GM23338 (cell line): ENCODE results near the gene HPGD. TPM values are rescaled to one million over a fixed set of nuclear protein-coding genes. Genes with fewer than 3 reads are reported as not detected.

Experiments
- ATAC-seq: fragments of 200-7000 bp; cut with Tn5 transposase; 3 replicates; pipeline ENCODE4 v1.9.1; 2020
- DNase-seq: peaks from one replicate; pipeline ENCODE4 v3.0.0-alpha.2; 2015; ENCODE audit warnings: low spot score
- H2AFZ ChIP-seq: fragments of 200-600 bp; sonication (generic); 2 replicates; pipeline ENCODE4 v1.8.0; 2016; ENCODE audit warnings: antibody characterized with exemption, mild to moderate bottlenecking, moderate library complexity
- H3F3A ChIP-seq: fragments of 200-600 bp; sonication (generic); replicated peaks from 2 replicates; pipeline ENCODE4 v1.8.0; 2017; ENCODE audit warnings: antibody characterized with exemption, mixed run types, low read depth
- H3K27ac ChIP-seq: fragments of 200-600 bp; sonication (generic); 2 replicates; pipeline ENCODE4 v1.6.1; 2016; ENCODE audit warnings: low read depth
- H3K27me3 ChIP-seq: fragments of 200-600 bp; sonication (generic); 2 replicates; pipeline ENCODE4 v1.8.0; 2016; ENCODE audit warnings: mild to moderate bottlenecking, mixed run types, moderate library complexity; ENCODE audit not compliant: insufficient read depth
- H3K36me3 ChIP-seq: fragments of 200-600 bp; sonication (generic); 2 replicates; pipeline ENCODE4 v1.8.0; 2016; ENCODE audit warnings: mild to moderate bottlenecking; ENCODE audit not compliant: insufficient read depth
- H3K4me1 ChIP-seq: fragments of 200-600 bp; sonication (generic); 2 replicates; pipeline ENCODE4 v1.8.0; 2016; ENCODE audit warnings: mild to moderate bottlenecking, moderate library complexity; ENCODE audit not compliant: insufficient read depth
- H3K4me2 ChIP-seq: fragments of 200-600 bp; sonication (generic); 2 replicates; pipeline ENCODE4 v1.7.1; 2017; ENCODE audit warnings: mixed run types
- H3K4me3 ChIP-seq: fragments of 200-600 bp; sonication (generic); 2 replicates; pipeline ENCODE4 v1.6.1; 2016; ENCODE audit warnings: mixed run types
- H3K79me2 ChIP-seq: fragments of 200-600 bp; sonication (generic); replicated peaks from 2 replicates; pipeline ENCODE4 v1.8.0; 2017; ENCODE audit warnings: mild to moderate bottlenecking; ENCODE audit not compliant: insufficient read depth
- H3K9me2 ChIP-seq: fragments of 200-600 bp; sonication (generic); 2 replicates; pipeline ENCODE4 v1.8.0; 2017; ENCODE audit not compliant: insufficient read depth
- H4K20me1 ChIP-seq: fragments of 200-600 bp; sonication (generic); replicated peaks from 2 replicates; pipeline ENCODE4 v1.8.0; 2017; ENCODE audit warnings: mild to moderate bottlenecking; ENCODE audit not compliant: insufficient read depth
- H3K27ac Mint-ChIP-seq: 2 replicates; pipeline ENCODE4 v1.8.0; 2020; ENCODE audit warnings: inconsistent platforms, mild to moderate bottlenecking, moderate library complexity, mixed read lengths
- H3K27me3 Mint-ChIP-seq: 3 replicates; pipeline ENCODE4 v1.8.0; 2022; ENCODE audit warnings: low read depth, mild to moderate bottlenecking, moderate library complexity, mixed read lengths, inconsistent platforms; ENCODE audit not compliant: insufficient read depth, poor library complexity
- H3K36me3 Mint-ChIP-seq: 3 replicates; pipeline ENCODE4 v1.8.0; 2021; ENCODE audit warnings: low read depth, mild to moderate bottlenecking, inconsistent platforms, moderate library complexity, mixed read lengths
- H3K4me1 Mint-ChIP-seq: 3 replicates; pipeline ENCODE4 v1.8.0; 2020; ENCODE audit warnings: mild to moderate bottlenecking, inconsistent platforms, mixed read lengths
- H3K4me3 Mint-ChIP-seq: 3 replicates; pipeline ENCODE4 v1.8.0; 2021; ENCODE audit warnings: moderate library complexity, mild to moderate bottlenecking, inconsistent platforms, mixed read lengths
- H3K9me3 Mint-ChIP-seq: 3 replicates; pipeline ENCODE4 v1.8.0; 2020; ENCODE audit warnings: moderate library complexity, mild to moderate bottlenecking, inconsistent platforms, mixed read lengths
- CREB1 ChIP-seq: fragments of 250-450 bp; sonication (Bioruptor Pico); IDR thresholded peaks from 2 replicates; pipeline ENCODE4 v1.5.0; 2020; ENCODE audit warnings: low read depth, mild to moderate bottlenecking, moderate library complexity
- CTCF ChIP-seq, 2 experiments: fragments of 200-600 bp in 1 of 2; sonication (generic) in 1 of 2; conservative IDR thresholded peaks; 2 replicates each; pipeline versions ENCODE4 v1.5.1 to v1.6.1; 2016 to 2017; ENCODE audit warnings: antibody characterized with exemption in 2 of 2, low read depth in 2 of 2, mild to moderate bottlenecking in 2 of 2, moderate library complexity in 1 of 2
- EZH2 ChIP-seq: fragments of 200-600 bp; sonication (generic); IDR thresholded peaks from one replicate; pipeline ENCODE4 v1.8.0; 2017; ENCODE audit warnings: antibody characterized with exemption, mild to moderate bottlenecking, low read depth; ENCODE audit not compliant: unreplicated experiment
- POLR2AphosphoS5 ChIP-seq: IDR thresholded peaks from 2 replicates; pipeline ENCODE4 v1.6.1; 2016; ENCODE audit warnings: antibody characterized with exemption, low read depth
- REST ChIP-seq: IDR thresholded peaks from one replicate; pipeline ENCODE4 v1.6.1; 2018; ENCODE audit warnings: antibody characterized with exemption; ENCODE audit not compliant: unreplicated experiment
- STAT1 ChIP-seq: IDR thresholded peaks from one replicate; pipeline ENCODE4 v1.6.1; 2016; ENCODE audit warnings: antibody characterized with exemption; ENCODE audit not compliant: unreplicated experiment
- ZNF114 ChIP-seq: fragments of 250-450 bp; sonication (Bioruptor Pico); IDR thresholded peaks from 2 replicates; pipeline ENCODE4 v1.5.0; 2020; ENCODE audit warnings: mild to moderate bottlenecking, moderate library complexity
- ZNF331 ChIP-seq: fragments of 250-450 bp; sonication (Bioruptor Pico); IDR thresholded peaks from 2 replicates; pipeline ENCODE4 v1.5.0; 2020; ENCODE audit warnings: low read depth, mild to moderate bottlenecking, moderate library complexity
- ZNF462 ChIP-seq: fragments of 250-450 bp; sonication (Bioruptor Pico); IDR thresholded peaks from 2 replicates; pipeline ENCODE4 v1.5.0; 2020; ENCODE audit warnings: mild to moderate bottlenecking, moderate library complexity
- polyA plus RNA-seq: library from polyadenylated mRNA; unstranded; fragments of >200 nt; fragmentation: Nextera tagmentation; extraction: Ambion mirVana; gene quantifications from 2 replicates; pipeline ENCODE4 v1.2.1, GENCODE V29; 2016
- total RNA-seq: library from RNA; depleted of rRNA; stranded (reverse); fragments of >200 nt; shearing (Covaris generic); gene quantifications from 2 replicates; pipeline ENCODE4 v1.2.3, GENCODE V29; 2014
- TF ChIP-seq, protein P1 (sequence below): IDR thresholded peaks from 2 replicates; pipeline ENCODE4 v1.6.1; 2016; ENCODE audit warnings: antibody characterized with exemption

The HPGD gene
- total and polyA plus RNA-seq, 2 experiments from 2014 or later: 5.6 to 9.1 TPM

DNA sequence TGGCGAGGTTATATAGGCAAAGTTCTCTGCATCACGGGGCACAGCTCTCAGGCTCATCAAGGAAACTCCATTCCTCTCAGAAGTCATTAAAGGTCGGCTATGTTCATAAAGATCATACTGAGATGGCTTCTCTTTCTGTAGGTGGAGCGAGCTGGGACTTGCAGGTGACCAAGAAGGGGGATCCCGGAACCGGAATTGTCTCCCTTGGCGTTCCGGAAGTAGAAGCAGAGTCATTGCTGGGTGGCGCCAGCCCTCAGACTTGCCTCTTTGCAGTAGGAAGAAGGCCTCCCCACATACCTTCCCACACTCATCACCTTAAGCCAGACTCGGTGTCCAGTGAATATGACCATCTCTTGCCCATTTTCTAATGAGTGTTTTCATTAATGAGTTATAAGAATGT, 17.9 kb upstream of the HPGD start (continued):
- TF ChIP-seq ZNF462 (CRISPR knock-in tag) (no peak), EZH2 (no peak), ZNF114 (CRISPR knock-in tag) (no peak), CREB1 (CRISPR knock-in tag) (no peak), STAT1 (no peak), POLR2AphosphoS5 (no peak), ZNF331 (CRISPR knock-in tag) (no peak)

DNA sequence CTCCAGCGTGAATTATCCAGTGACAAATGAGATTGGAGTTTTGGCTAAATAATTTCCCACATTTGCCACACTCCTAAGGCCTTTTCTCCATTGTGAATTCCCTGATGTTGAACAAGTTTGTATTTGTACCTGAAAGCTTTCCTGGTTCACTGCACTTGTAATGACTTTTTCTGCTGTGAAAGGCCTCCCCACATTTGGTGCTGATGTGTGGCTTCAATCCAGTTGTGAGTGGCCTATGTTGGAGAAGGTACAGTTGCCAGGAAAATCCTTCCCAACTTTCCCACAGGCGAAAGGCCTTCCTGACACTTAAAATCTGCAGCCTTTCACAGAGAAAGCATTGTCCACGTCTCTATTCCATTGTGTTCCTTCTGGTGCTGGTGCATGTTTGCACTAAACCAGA, 17.3 kb upstream of the HPGD start:
- Histone ChIP-seq H3K4me3 (no peak overlapping the region), H2AFZ (0 out of 2 replicates have a peak overlapping the region, but pooled peaks have one; percentile 39), H3K79me2 (no peaks in the 10 kb centered on the region), H3K36me3 (no peaks in the 10 kb centered on the region), H3K9me2 (no peaks in the 10 kb centered on the region; the same call in 1 of the 2 replicates), H3K4me2 (no peak overlapping the region), H3F3A (no peaks in the 10 kb centered on the region), H3K27me3 (no peaks in the 10 kb centered on the region), H3K27ac (no peak overlapping the region), H3K4me1 (no peaks in the 10 kb centered on the region), H4K20me1 (no peaks in the 10 kb centered on the region)
- Mint-ChIP-seq H3K9me3 (no peaks in the 10 kb centered on the region), H3K4me1 (no peaks in the 10 kb centered on the region), H3K27me3 (peaks cover 5% of the 10 kb centered on the region), H3K27ac (no peak overlapping the region), H3K4me3 (no peak overlapping the region), H3K36me3 (no peaks in the 10 kb centered on the region; the same call in 2 of the 3 replicates)
- ATAC-seq (no peak), DNase-seq (no peak)
- TF ChIP-seq REST: no peak
- TF ChIP-seq EZH2: no peak
- TF ChIP-seq, protein P1, sequence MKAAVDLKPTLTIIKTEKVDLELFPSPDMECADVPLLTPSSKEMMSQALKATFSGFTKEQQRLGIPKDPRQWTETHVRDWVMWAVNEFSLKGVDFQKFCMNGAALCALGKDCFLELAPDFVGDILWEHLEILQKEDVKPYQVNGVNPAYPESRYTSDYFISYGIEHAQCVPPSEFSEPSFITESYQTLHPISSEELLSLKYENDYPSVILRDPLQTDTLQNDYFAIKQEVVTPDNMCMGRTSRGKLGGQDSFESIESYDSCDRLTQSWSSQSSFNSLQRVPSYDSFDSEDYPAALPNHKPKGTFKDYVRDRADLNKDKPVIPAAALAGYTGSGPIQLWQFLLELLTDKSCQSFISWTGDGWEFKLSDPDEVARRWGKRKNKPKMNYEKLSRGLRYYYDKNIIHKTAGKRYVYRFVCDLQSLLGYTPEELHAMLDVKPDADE: no peak
- no peak for TF ChIP-seq CTCF (conservative IDR thresholded peaks at IDR 0.05; ENCODE audit: low read depth in 2 of 2)
- TF ChIP-seq POLR2AphosphoS5: no peak
- TF ChIP-seq STAT1: no peak
